GM21515 (cell line): ENCODE results near the gene PEMT.

ENCODE experiments used
- ATAC-seq: cut with Tn5 transposase; IDR thresholded peaks from one replicate; pipeline ENCODE4 v1.9.1; 2021; ENCODE audit not compliant: unreplicated experiment

PEMT gene

DNA sequence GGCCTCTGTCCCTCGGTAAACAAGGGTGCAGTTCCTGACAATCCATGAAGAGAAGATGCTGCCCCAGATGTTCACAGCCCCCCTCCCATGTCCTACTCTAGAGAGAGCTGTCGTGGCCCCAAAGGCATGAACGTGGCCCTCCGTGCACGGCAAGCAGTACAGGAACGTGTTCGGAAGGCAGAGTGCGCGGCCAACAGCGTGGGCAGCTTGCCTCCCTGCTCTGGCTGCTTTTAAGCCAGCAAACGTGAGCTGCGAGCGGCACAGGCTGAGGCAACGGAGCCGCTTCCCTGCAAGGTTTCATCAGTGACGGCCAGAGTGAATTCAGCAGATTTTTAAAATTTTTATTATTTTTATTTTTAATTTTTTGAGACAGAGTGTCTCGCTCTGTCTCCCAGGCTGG, 37.2 kb downstream of the PEMT start:
- ATAC-seq: no peak

GRCh38 chr17:17553217-17554195, 38.0 kb downstream of the PEMT start:
- no peak for ATAC-seq

DNA sequence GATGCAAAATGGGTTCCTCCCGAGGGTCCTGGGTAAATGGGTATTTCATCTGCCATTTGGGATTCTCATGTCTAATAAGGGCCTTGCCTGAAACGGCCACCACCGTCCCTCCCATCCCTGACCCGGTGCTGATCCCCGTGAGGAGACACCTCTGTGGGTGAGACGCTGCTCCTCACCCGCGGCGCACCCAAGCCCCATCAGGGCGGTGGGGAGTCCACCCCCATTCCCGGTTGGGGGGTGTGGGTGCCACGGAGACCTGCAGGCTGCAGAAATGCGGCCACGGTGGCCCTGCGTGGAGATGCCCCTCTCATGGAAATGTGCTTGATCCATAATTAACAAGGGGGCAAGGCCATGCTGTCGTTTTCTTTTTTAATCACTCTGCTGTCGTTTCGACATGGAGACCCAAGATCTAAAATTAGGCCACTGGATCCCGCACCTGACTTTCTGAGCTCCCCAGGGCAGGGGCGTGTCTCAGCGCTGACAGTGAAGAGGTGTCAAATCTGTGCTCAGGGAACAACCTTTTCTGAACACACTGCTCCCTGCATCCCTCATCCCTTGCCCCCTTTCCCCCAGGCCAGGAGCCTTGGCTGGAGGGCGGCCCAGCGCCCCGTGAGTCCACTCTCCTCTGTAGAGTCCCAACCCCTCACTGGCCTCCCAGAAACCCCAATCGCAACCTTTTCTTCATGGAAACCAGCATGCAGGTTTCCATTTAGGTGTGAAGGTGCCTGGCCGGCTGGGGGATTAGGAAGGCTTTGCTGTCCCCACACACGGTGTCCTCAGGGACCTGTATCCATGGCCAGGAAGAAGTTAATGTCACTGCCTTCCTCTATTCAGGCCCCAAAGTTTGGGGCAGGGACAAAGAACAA, 38.9 kb downstream of the PEMT start:
- ATAC-seq: no peak

GRCh38 chr17:17551361-17551760, 40.1 kb downstream of the PEMT start:
- ATAC-seq: no peak

DNA sequence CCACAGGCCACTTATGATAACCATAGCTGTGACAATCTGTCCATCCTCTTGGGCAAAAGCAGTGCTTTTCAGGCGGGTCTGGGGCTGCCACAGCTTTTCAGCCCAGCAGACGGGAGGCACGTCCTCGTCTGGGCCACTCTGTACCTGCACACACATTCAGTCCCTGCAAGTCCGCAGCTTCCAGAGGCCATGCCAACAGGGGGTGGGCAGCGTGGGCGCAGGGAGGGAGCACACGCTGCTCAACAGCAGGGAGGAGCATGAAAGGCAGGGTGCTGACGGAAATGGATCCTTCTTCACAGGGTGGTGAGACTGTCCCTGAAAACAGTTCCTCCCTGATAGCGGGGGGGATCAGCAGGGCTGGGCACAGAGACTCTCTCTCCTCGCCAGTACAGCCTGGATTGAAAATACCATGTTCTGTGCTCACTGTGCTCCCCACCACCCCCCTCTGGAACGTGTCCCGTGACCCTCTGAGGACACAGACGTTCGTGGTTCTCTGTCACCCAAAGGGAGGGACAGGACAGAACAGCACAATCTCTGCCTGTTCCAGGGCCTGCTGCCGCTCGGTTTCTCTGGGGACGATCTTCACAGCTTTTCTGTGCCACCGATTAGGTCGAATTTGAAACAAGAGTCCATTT, 41.7 kb downstream of the PEMT start:
- ATAC-seq: no peak

- ATAC-seq: no peak
Observed at GRCh38 chr17:17548044-17548443, 43.5 kb downstream of the PEMT start.

DNA sequence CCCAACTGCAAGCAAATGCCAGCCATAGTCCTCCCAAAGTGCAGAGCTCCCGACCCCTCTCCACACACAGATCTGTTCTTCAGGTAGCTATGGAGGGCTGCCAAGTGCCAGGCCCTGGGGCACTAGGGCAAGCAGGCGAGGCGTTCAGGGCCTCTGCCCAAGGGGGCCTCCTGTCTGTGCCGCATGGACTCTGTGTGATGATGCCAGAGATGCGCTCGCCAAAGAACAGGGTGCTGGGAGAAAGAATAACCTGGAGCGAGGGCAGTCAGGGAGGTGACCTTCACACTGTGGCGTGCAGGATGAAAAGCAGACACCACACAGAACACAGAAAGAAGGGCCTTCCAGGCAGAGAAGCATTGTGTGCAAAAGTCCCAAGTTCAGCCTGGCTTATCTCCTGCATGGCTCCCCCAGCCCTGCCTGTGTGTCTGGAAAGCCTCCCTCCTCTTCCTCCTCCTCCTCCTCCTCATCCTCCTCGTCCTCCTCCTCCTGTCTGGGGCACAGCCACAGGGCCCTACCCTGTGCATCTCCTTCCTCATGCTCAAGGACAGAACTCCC, 44.2 kb downstream of the PEMT start:
- ATAC-seq: no peak

DNA sequence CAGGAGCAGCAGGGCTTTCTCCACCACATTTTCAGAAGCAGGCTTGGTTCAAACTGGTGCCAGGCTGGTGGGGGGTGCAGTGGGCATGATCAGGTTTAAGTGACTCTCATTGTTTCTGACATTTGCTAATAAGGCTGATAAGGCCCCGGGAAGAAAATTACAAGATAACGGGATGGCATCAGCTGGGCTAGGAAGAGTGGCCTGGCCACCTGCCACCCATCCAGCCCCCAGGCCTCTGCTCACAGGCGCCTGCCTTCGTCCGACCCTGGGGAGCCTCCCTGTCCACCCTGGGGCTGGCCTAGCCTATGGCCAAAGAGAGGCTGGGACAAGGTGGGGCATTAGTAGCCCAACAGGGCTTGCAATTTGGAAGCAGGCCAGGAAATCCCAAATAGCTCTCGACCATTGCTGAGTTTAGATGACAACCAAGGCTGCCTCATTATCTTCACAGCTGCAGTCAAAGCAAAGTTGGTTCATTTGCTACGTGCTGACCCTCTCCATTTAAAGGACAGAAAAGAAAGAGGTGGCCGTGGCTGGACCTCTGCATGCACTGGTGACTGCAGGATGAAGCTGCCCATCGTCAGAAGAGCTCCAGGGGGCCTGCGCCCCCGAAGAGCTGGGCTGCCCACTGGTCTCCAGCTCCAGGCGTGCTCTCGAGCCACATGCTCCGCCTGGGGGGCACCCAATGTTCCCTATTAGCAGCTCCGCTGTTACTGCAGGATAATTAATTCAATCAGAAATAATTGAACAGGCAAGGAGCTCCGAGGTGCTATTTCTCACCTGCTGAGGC, 44.9 kb downstream of the PEMT start:
- no peak for ATAC-seq

- ATAC-seq: no peak
Observed at GRCh38 chr17:17545984-17546383, 45.5 kb downstream of the PEMT start.

GRCh38 chr17:17545031-17545820, 46.3 kb downstream of the PEMT start:
- ATAC-seq: no peak

DNA sequence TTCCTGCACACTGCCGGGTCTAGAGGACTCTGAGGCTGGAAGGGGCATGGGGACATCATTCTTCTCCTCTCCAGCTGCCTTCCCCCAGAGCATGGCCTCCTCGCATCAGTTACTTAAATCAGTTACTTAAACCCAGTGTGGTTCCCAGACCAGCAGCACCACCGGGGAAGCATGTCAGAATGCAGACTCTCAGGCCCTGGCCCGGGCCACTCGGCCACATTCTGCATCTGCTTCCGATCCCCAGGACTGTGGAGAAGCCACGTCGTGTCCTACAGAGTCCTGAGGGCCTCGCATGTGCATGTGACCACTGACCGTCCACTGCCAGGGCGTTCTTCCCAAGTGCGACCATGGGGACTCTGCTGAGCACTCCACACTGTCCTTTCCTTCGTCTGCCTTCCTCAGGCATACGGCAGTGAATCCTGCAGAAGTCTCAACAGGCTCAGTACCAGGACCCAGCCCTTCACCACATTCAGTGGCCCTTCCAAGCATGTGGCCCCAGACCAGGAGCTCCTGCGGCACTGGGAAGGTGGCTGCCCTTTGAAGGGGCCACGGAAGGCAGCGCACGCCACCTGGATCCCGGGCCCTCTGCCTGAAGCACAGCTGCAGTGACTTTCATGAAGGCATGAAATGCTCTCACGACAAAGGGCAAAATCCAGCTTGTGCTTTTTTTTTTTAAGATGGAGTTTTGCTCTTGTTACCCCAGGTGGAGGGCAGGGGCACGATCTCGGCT, 48.4 kb downstream of the PEMT start:
- no peak for ATAC-seq

DNA sequence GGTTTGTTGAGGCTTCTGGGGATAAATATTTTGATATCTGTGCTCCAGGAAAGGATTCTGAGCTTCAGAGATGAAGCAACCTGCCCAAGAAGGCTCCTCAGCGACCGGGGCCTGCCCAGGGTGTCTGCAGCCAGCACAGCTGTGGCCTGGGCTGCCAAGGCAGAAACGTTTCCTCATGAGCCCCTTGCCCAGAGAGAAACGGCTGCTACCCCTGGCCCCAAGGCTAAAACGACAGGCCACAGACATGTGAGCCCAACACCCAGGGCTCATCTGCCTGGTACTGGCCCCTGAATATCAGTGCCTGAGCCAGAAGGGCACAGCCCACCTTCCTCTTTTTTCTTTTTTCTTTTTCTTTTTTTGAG, 49.9 kb downstream of the PEMT start:
- no peak for ATAC-seq

- no peak for ATAC-seq
Observed at GRCh38 chr17:17540935-17541639, 50.4 kb downstream of the PEMT start.

DNA sequence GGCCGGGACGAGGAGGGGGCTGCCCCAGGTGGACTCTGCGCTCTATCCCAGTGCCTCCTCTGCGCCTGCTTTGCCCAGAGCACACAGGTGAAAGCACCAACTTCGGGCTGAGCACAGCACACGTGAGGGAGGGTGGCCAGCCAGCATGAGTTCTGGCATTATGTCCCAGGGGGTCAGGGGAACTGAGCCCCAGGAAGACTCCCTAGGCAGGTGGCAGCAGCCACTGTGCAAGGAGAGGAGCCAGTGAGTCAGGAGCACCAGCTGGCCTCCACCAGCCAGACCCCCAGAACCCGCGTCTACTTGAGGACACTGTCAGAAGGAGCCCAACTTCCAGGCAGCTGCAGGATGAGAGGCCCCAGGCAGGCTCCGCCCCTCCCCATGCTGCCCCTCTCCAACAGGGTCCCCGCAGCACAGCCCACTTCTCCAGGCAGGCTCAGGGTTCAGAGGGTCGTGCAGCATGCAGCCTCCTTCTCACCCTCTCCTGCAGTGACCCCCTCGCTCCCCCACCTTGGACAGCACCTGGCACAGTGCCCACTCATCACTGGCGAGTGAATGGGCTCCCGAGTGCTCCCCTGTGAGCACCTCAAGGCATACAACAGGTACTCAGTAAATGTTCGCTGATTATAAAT, 51.1 kb downstream of the PEMT start:
- no peak for ATAC-seq

GRCh38 chr17:17539591-17539990, 51.9 kb downstream of the PEMT start:
- ATAC-seq: no peak

- no peak for ATAC-seq
Observed at GRCh38 chr17:17538417-17539391, 52.8 kb downstream of the PEMT start.
